Body of pancreas (tissue), 4 donors: Measurements from ENCODE around the gene NRGN. TPM values are rescaled to one million over a fixed set of nuclear protein-coding genes. Genes with fewer than 3 reads are reported as not detected.
A peak's percentile ranks its signal among the peaks of the same experiment; 100 is the strongest.

Experiments
- ATAC-seq: fragments of 150-250 bp; one replicate; pipeline ENCODE4 v1.9.1; 2016
- DNase-seq, 4 donors: peaks; one replicate each; pipeline ENCODE4 v3.0.0-alpha.2; 2019
- H3K27ac ChIP-seq, 4 donors: fragments of 200-600 bp; sonication (generic); 1 replicate in 3 of 4; 2 replicates in 1 of 4; pipeline versions ENCODE4 v1.5.1 to v1.6.1; 2016 to 2019; ENCODE audit warnings: mild to moderate bottlenecking in 1 of 4, mixed read lengths in 1 of 4, moderate library complexity in 1 of 4
- H3K27me3 ChIP-seq, 2 donors: fragments of 200-600 bp; sonication (generic); one replicate each; pipeline ENCODE4 v1.6.0; 2016; ENCODE audit warnings: mild to moderate bottlenecking in 1 of 2
- H3K36me3 ChIP-seq, 2 donors: fragments of 200-600 bp; sonication (generic); replicated peaks in 1 of 2; 2 replicates each; pipeline ENCODE4 v1.5.1; 2016; ENCODE audit warnings: low read depth in 2 of 2; ENCODE audit not compliant: insufficient read depth in 1 of 2
- H3K4me1 ChIP-seq: fragments of 200-600 bp; sonication (generic); one replicate; pipeline ENCODE4 v1.6.0; 2016
- H3K4me3 ChIP-seq, 2 donors: fragments of 200-600 bp; sonication (generic); 1 replicate in 1 of 2; 2 replicates in 1 of 2; pipeline ENCODE4 v1.5.1; 2016 to 2019
- H3K9me3 ChIP-seq, 3 donors: fragments of 200-600 bp; sonication (generic); 1 replicate in 2 of 3; 2 replicates in 1 of 3; pipeline ENCODE4 v1.5.1; 2016
- POLR2A ChIP-seq, 3 donors: fragments of 450-650 bp; IDR thresholded peaks; one replicate each; pipeline ENCODE4 v1.6.1; 2016; ENCODE audit warnings: antibody characterized with exemption in 3 of 3, mild to moderate bottlenecking in 2 of 3
- WGBS, 2 donors: methylation state at CpG; one replicate each; pipeline ENCODE4 v1.1.5; 2017; 5-methylcytosine and 5-hydroxymethylcytosine counted together
- intact Hi-C: fragments of 100-400 bp; cut with DNase I; formaldehyde crosslinking; loops from one replicate; pipeline ENCODE4 v1.15.1; 2023
- total RNA-seq, 2 donors: library from RNA; depleted of rRNA; stranded (reverse); fragments of >200 nt; gene quantifications; one replicate each; pipeline ENCODE4 v1.1.0, GENCODE V29; 2016
- TF ChIP-seq, protein P1 (sequence below), 7 experiments: fragments of 450-650 bp in 4 of 7; fragments of 200-600 bp in 3 of 7; sonication (generic) in 3 of 7; IDR thresholded peaks; one replicate each; pipeline ENCODE4 v1.5.1; 2016 to 2019; ENCODE audit warnings: antibody characterized with exemption in 7 of 7

NRGN gene
- total RNA-seq, 2 donors from 2014 or later: not detected

DNA sequence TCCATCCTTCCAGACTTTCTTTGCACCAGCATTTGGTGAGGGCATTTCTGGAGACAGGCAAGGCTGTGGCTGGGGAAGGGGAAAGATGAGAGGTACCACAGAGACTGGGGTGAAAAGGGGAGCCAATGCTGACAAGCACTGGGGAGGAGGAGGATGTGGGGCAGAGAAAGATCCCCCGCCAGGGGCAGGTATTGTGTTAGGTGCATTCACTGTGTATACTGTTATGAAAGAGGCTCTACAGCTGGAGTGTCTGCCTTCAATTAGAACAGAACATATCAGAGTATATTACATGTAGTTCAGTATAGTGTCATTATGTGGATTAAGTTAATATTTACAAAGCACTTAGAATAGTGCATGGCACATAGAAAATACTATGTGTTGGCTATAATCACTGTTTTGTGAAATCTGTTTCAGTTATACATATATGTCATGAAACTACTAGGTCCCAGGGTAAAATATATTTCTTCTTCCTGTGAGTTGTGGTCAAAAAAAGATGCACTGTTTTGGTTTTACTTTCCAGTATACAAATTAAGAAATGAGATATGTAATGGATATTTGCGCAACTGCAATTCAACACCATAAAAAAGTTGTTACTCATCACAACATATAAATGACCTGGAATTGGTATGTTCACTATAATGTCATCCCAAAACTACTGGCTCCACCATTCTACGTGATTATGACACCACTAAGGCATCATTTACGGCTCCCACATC is 52.0 kb downstream of the NRGN start:
- Histone ChIP-seq H3K36me3 (no peaks in the 10 kb centered on the region), H3K4me3 (no peak overlapping the region), H3K27ac (no peak overlapping the region), H3K27me3 (no peaks in the 10 kb centered on the region), H3K9me3 (no peaks in the 10 kb centered on the region), H3K4me1 (peaks cover 9% of the 10 kb centered on the region)
- DNase-seq (no peak), ATAC-seq (no peak)
- TF ChIP-seq POLR2A (IDR thresholded peaks at IDR 0.05): no peak
- TF ChIP-seq, protein P1, sequence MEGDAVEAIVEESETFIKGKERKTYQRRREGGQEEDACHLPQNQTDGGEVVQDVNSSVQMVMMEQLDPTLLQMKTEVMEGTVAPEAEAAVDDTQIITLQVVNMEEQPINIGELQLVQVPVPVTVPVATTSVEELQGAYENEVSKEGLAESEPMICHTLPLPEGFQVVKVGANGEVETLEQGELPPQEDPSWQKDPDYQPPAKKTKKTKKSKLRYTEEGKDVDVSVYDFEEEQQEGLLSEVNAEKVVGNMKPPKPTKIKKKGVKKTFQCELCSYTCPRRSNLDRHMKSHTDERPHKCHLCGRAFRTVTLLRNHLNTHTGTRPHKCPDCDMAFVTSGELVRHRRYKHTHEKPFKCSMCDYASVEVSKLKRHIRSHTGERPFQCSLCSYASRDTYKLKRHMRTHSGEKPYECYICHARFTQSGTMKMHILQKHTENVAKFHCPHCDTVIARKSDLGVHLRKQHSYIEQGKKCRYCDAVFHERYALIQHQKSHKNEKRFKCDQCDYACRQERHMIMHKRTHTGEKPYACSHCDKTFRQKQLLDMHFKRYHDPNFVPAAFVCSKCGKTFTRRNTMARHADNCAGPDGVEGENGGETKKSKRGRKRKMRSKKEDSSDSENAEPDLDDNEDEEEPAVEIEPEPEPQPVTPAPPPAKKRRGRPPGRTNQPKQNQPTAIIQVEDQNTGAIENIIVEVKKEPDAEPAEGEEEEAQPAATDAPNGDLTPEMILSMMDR (IDR thresholded peaks at IDR 0.05): no peak
- intact Hi-C loops: no loop called here
- 79 to 89% methylated on average over 4 of the region's 4 CpGs for WGBS, 2 donors

DNA sequence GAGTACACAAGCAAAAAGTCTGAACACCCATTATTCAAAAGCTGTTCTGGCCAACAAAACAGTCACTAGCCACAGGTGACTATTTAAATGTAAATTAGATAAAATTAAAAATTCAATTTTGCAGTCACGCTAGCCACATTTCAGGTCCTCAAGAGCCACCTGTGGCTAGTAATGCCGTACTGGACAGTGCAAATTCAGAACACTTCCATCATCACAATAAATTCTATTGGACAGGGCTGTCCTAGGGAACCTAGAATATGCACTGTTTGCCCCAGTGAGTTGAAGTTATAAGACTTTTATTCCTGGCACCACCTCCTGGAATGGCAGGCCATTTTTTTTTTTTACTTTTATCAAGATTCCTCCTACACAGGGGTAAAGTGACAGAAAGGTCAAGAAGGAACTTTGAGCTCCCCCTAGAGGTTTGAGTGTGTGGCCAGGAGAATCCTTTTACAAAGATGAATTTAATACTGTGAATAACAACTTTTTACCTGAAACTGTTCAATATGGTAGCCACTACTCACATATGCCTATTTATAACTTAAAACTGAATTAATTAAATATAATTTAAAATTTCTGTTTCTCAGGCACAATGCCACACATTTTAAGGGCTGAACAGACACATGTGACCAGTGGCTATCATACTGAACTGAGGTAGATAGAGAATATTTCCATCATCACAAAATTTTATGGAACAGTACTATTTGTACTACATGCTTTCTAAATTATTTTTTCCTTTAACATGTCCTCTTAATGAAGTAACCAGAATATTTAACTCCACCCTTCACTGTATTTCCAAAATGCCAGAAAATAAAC is 53.9 kb downstream of the NRGN start:
- DNase-seq (peak; percentile 20 to 51 (median 32)), ATAC-seq (peak; percentile 55)
- intact Hi-C loops: no loop called here
- Histone ChIP-seq H3K27ac (no peak overlapping the region), H3K36me3 (no peaks in the 10 kb centered on the region), H3K27me3 (no peaks in the 10 kb centered on the region), H3K9me3 (no peaks in the 10 kb centered on the region), H3K4me3 (no peak overlapping the region), H3K4me1 (peaks cover 14% of the 10 kb centered on the region)
- WGBS, 2 donors: 81 to 89% methylated on average over 2 of the region's 2 CpGs
- no peak for TF ChIP-seq POLR2A (IDR thresholded peaks at IDR 0.05)
- TF ChIP-seq, protein P1 (IDR thresholded peaks at IDR 0.05): peak; percentile 40 to 69 (median 63)

DNA sequence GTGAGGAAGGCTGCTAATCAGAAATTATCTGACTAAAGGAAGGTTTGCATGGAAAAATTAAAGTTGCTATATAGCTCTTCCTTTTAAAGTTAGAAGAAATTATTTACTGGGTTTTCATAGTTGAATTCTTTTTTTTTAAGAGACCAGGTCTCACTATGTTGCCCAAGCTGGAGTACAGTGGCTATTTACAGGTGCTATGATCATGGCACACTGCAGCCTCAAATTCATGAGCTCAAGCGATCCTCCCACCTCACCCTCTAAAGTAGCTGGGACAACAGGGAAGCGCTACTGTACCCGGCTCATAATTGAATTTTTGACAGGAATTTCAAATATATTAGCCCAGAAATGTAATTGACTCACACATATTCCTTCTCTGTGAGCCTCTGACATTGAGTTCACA is 56.6 kb downstream of the NRGN start:
- intact Hi-C loops: no loop called here
- ATAC-seq: no peak
- no peak overlapping the region for H3K27ac ChIP-seq
- H3K27me3 ChIP-seq: no peaks in the 10 kb centered on the region
- no peak for DNase-seq
- H3K4me3 ChIP-seq: no peak overlapping the region
- TF ChIP-seq POLR2A (IDR thresholded peaks at IDR 0.05): no peak
- TF ChIP-seq, protein P1 (IDR thresholded peaks at IDR 0.05): no peak
- H3K4me1 ChIP-seq: peaks cover 25% of the 10 kb centered on the region
- WGBS, 2 donors: 78 to 89% methylated on average over 3 of the region's 3 CpGs
- H3K36me3 ChIP-seq: no peaks in the 10 kb centered on the region
- no peaks in the 10 kb centered on the region for H3K9me3 ChIP-seq

Other genes with a start within 250 kb of the NRGN start
- gene OR8B12, start 196.3 kb upstream of the NRGN start, total RNA-seq: not detected
- gene OR8A1, start 169.9 kb upstream of the NRGN start, total RNA-seq: not detected
- not detected for gene PANX3, start 128.5 kb upstream of the NRGN start, total RNA-seq
- gene TBRG1, start 117.1 kb upstream of the NRGN start, total RNA-seq: 10 to 100 TPM; 18.9 to 23.4 TPM
- gene SIAE, start 66.2 kb upstream of the NRGN start, total RNA-seq: 10 to 100 TPM in 1 of 2 donors, 1 to 10 TPM in 1; 9.6 to 11.9 TPM
- 1 to 10 TPM; 1.3 to 2.6 TPM for gene SPA17, start 66.0 kb upstream of the NRGN start, total RNA-seq
- gene VSIG2, start 12.3 kb downstream of the NRGN start, total RNA-seq: 1 to 10 TPM in 1 of 2 donors, not detected in 1; 7.0 TPM
- gene ESAM, start 22.3 kb downstream of the NRGN start, total RNA-seq: 10 to 100 TPM; 11.7 to 20.8 TPM
- 10 to 100 TPM; 13.0 to 23.7 TPM for gene MSANTD2, start 60.5 kb downstream of the NRGN start, total RNA-seq
- gene ROBO3, start 125.5 kb downstream of the NRGN start, total RNA-seq: 1 to 10 TPM; 1.3 to 9.9 TPM
- 10 to 100 TPM; 13.2 to 21.4 TPM for gene ROBO4, start 157.9 kb downstream of the NRGN start, total RNA-seq
- gene HEPN1, start 179.3 kb downstream of the NRGN start, total RNA-seq: not detected
- gene HEPACAM, start 196.1 kb downstream of the NRGN start, total RNA-seq: 1 to 10 TPM in 1 of 2 donors, under 1 TPM in 1; 0.26 to 7.9 TPM
- gene CCDC15, start 214.3 kb downstream of the NRGN start, total RNA-seq: 1 to 10 TPM in 1 of 2 donors, under 1 TPM in 1; 0.99 to 1.6 TPM